H1 (cell line): Measurements from ENCODE around the gene ARID1B. TPM values are rescaled to one million over a fixed set of nuclear protein-coding genes. Genes with fewer than 3 reads are reported as not detected.

Experiments used
- CTCF ChIA-PET: fragments of 300-600 bp; sonication (Branson Sonifier 250); formaldehyde crosslinking; loops from one replicate; lab custom pipeline; 2021; ENCODE audit not compliant: partially characterized antibody; lab: Charles Lee
- POLR2A ChIA-PET: fragments of 300-600 bp; sonication (Branson Sonifier 250); formaldehyde crosslinking; loops from one replicate; lab custom pipeline; 2021; ENCODE audit warnings: inconsistent platforms; ENCODE audit not compliant: partially characterized antibody; lab: Charles Lee
- DNase-seq, 2 experiments: peaks; one replicate each; pipeline versions ENCODE4 v3.0.0 to v3.0.0-alpha.2; 2010 to 2022; ENCODE audit warnings: low spot score in 2 of 2, low read depth in 1 of 2, mixed read lengths in 1 of 2
- FAIRE-seq: peaks from 2 replicates; lab custom pipeline; 2011; peaks lifted over from hg19 to GRCh38; lab: Jason Lieb, UNC
- H2AFZ ChIP-seq: 2 replicates; pipeline ENCODE4 v1.8.1; 2012; ENCODE audit warnings: low read length, inconsistent platforms
- H2AK5ac ChIP-seq: 2 replicates; pipeline ENCODE4 v1.6.1; 2013; ENCODE audit warnings: low read depth, low read length
- H2BK120ac ChIP-seq: replicated peaks from 2 replicates; pipeline ENCODE3; 2013; ENCODE audit warnings: low read depth, low read length, inconsistent platforms
- H2BK12ac ChIP-seq: 2 replicates; pipeline ENCODE4 v1.6.1; 2013; ENCODE audit warnings: low read depth, low read length
- H2BK15ac ChIP-seq: 2 replicates; pipeline ENCODE4 v1.6.1; 2013; ENCODE audit warnings: low read length
- H2BK20ac ChIP-seq: 2 replicates; pipeline ENCODE4 v1.6.1; 2013; ENCODE audit warnings: low read length
- H2BK5ac ChIP-seq: 2 replicates; pipeline ENCODE4 v1.6.1; 2013; ENCODE audit warnings: low read depth, low read length
- H3K14ac ChIP-seq: 2 replicates; pipeline ENCODE4 v1.6.1; 2013; ENCODE audit warnings: inconsistent platforms; ENCODE audit not compliant: insufficient read length
- H3K18ac ChIP-seq: 2 replicates; pipeline ENCODE4 v1.6.1; 2013; ENCODE audit warnings: low read length; ENCODE audit errors: extremely low read depth
- H3K23ac ChIP-seq: 2 replicates; pipeline ENCODE4 v1.6.1; 2013; ENCODE audit warnings: inconsistent platforms; ENCODE audit not compliant: insufficient read length
- H3K23me2 ChIP-seq: 2 replicates; pipeline ENCODE4 v1.6.1; 2013; ENCODE audit warnings: low read depth, low read length
- H3K27ac ChIP-seq: 2 replicates; pipeline ENCODE4 v1.6.1; 2011; ENCODE audit warnings: low read depth, low read length, inconsistent platforms
- H3K27me3 ChIP-seq, 4 experiments: replicated peaks in 1 of 4; 1 replicate in 1 of 4; 2 replicates in 3 of 4; pipeline versions ENCODE4 v1.6.1 to v1.8.1; 2011 to 2013; ENCODE audit warnings: low read length in 3 of 4, mild to moderate bottlenecking in 3 of 4, inconsistent platforms in 2 of 4, mixed read lengths in 2 of 4, moderate library complexity in 1 of 4; ENCODE audit not compliant: control insufficient read depth in 3 of 4, insufficient read depth in 3 of 4; ENCODE audit errors: extremely low read depth in 1 of 4
- H3K36me3 ChIP-seq, 4 experiments: 2 replicates each; pipeline versions ENCODE4 v1.6.1 to v1.8.1; 2011 to 2013; ENCODE audit warnings: mild to moderate bottlenecking in 4 of 4, low read length in 3 of 4, moderate library complexity in 2 of 4, control low read depth in 1 of 4, inconsistent platforms in 1 of 4; ENCODE audit not compliant: insufficient read depth in 4 of 4, control insufficient read depth in 2 of 4
- H3K4ac ChIP-seq: replicated peaks from 2 replicates; pipeline ENCODE3; 2013; ENCODE audit warnings: low read length, low read depth, mixed read lengths, inconsistent platforms; ENCODE audit not compliant: insufficient read length
- H3K4me1 ChIP-seq, 4 experiments: replicated peaks in 1 of 4; 1 replicate in 1 of 4; 2 replicates in 3 of 4; pipeline versions ENCODE4 v1.6.1 to v1.8.1; 2011 to 2013; ENCODE audit warnings: low read length in 3 of 4, inconsistent platforms in 2 of 4, mixed read lengths in 1 of 4; ENCODE audit not compliant: insufficient read depth in 4 of 4, control insufficient read depth in 3 of 4
- H3K4me2 ChIP-seq, 2 experiments: 2 replicates each; pipeline versions ENCODE4 v1.6.1 to v1.8.1; 2011 to 2013; ENCODE audit warnings: low read depth in 2 of 2, low read length in 2 of 2, control low read depth in 1 of 2, inconsistent platforms in 1 of 2, mild to moderate bottlenecking in 1 of 2; ENCODE audit not compliant: insufficient read depth in 1 of 2
- H3K4me3 ChIP-seq, 4 experiments: fragments of 200-600, 300-600 bp in 1 of 4; sonication (generic), shearing (Covaris generic), sonication (Bioruptor Twin) in 1 of 4; 2 replicates each; pipeline versions ENCODE4 v1.5.1 to v1.8.1; 2011 to 2016; ENCODE audit warnings: low read length in 4 of 4, low read depth in 3 of 4, control low read depth in 2 of 4, inconsistent platforms in 2 of 4, mild to moderate bottlenecking in 2 of 4, mixed read lengths in 1 of 4, moderate library complexity in 1 of 4; ENCODE audit not compliant: insufficient read depth in 2 of 4; ENCODE audit errors: extremely low read depth in 1 of 4
- H3K56ac ChIP-seq: replicated peaks from 2 replicates; pipeline ENCODE3; 2013; ENCODE audit warnings: low read depth, mild to moderate bottlenecking, mixed read lengths, low read length, inconsistent platforms; ENCODE audit not compliant: insufficient read length
- H3K79me1 ChIP-seq: 2 replicates; pipeline ENCODE4 v1.6.1; 2013; ENCODE audit warnings: low read depth, low read length, control low read depth
- H3K79me2 ChIP-seq, 2 experiments: 2 replicates each; pipeline versions ENCODE4 v1.6.1 to v1.8.1; 2012 to 2013; ENCODE audit warnings: low read length in 2 of 2, mild to moderate bottlenecking in 2 of 2, inconsistent platforms in 1 of 2; ENCODE audit not compliant: insufficient read depth in 2 of 2, control insufficient read depth in 1 of 2
- H3K9ac ChIP-seq, 4 experiments: replicated peaks in 1 of 4; 1 replicate in 1 of 4; 2 replicates in 3 of 4; pipeline versions ENCODE4 v1.6.1 to v1.8.1; 2011 to 2013; ENCODE audit warnings: low read depth in 3 of 4, low read length in 3 of 4, control low read depth in 2 of 4, mild to moderate bottlenecking in 2 of 4, moderate library complexity in 2 of 4, inconsistent platforms in 1 of 4; ENCODE audit errors: extremely low read depth in 1 of 4
- H3K9me3 ChIP-seq, 2 experiments: 2 replicates each; pipeline versions ENCODE4 v1.6.1 to v1.8.1; 2012 to 2013; ENCODE audit warnings: mild to moderate bottlenecking in 2 of 2, moderate library complexity in 2 of 2, control low read depth in 1 of 2, inconsistent platforms in 1 of 2, low read depth in 1 of 2, low read length in 1 of 2, mixed read lengths in 1 of 2; ENCODE audit not compliant: insufficient read depth in 2 of 2
- H4K20me1 ChIP-seq, 2 experiments: replicated peaks in 1 of 2; 2 replicates each; pipeline versions ENCODE3 to v1.8.1; 2011 to 2013; ENCODE audit warnings: inconsistent platforms in 2 of 2, low read length in 2 of 2, mild to moderate bottlenecking in 1 of 2; ENCODE audit not compliant: insufficient read depth in 2 of 2, control insufficient read depth in 1 of 2
- H4K5ac ChIP-seq: 2 replicates; pipeline ENCODE4 v1.6.1; 2013; ENCODE audit warnings: low read length, low read depth, mixed read lengths, inconsistent platforms; ENCODE audit not compliant: insufficient read length
- H4K8ac ChIP-seq: 2 replicates; pipeline ENCODE4 v1.8.0; 2013; ENCODE audit warnings: mild to moderate bottlenecking, moderate library complexity, low read length, inconsistent platforms; ENCODE audit not compliant: insufficient read depth; ENCODE audit errors: extremely low read depth
- H4K91ac ChIP-seq: replicated peaks from 2 replicates; pipeline ENCODE3; 2013; ENCODE audit warnings: low read length, mixed read lengths, inconsistent platforms; ENCODE audit not compliant: insufficient read length
- BACH1 ChIP-seq: IDR thresholded peaks from 2 replicates; pipeline ENCODE4 v1.6.1; 2012; ENCODE audit warnings: low read length, improper control_type of control experiment
- EP300 ChIP-seq, 2 experiments: IDR thresholded peaks; 1 replicate in 1 of 2; 2 replicates in 1 of 2; pipeline ENCODE4 v1.6.1; 2011 to 2012; ENCODE audit warnings: low read depth in 2 of 2, low read length in 2 of 2, mild to moderate bottlenecking in 2 of 2, borderline replicate concordance in 1 of 2, inconsistent platforms in 1 of 2, moderate library complexity in 1 of 2
- JUND ChIP-seq: IDR thresholded peaks from 2 replicates; pipeline ENCODE4 v1.6.1; 2011; ENCODE audit warnings: mild to moderate bottlenecking, improper control_type of control experiment, low read length
- KDM1A ChIP-seq: fragments of 200-600, 300-600 bp; sonication (generic); IDR thresholded peaks from 2 replicates; pipeline ENCODE4 v1.7.1; 2016; ENCODE audit warnings: mild to moderate bottlenecking, low read length, borderline replicate concordance
- MAFK ChIP-seq: IDR thresholded peaks from 2 replicates; pipeline ENCODE4 v1.6.1; 2012; ENCODE audit warnings: low read depth, mild to moderate bottlenecking, improper control_type of control experiment, low read length
- PHF8 ChIP-seq: fragments of 200-600 bp; sonication (generic); conservative IDR thresholded peaks from 2 replicates; pipeline ENCODE4 v1.7.1; 2012; ENCODE audit warnings: low read depth, mild to moderate bottlenecking, inconsistent platforms, low read length, moderate library complexity
- POLR2A ChIP-seq, 2 experiments: IDR thresholded peaks; 1 replicate in 1 of 2; 2 replicates in 1 of 2; pipeline ENCODE4 v1.6.1; 2011; ENCODE audit warnings: low read depth in 2 of 2, low read length in 2 of 2, mild to moderate bottlenecking in 2 of 2; ENCODE audit errors: control extremely low read depth in 1 of 2
- POLR2AphosphoS5 ChIP-seq: IDR thresholded peaks from 2 replicates; pipeline ENCODE4 v1.6.1; 2011; ENCODE audit warnings: low read depth, low read length
- POU5F1 ChIP-seq: IDR thresholded peaks from 2 replicates; pipeline ENCODE4 v1.6.1; 2011; ENCODE audit warnings: low read depth, mild to moderate bottlenecking, low read length, moderate library complexity
- SAP30 ChIP-seq: fragments of 300-600 bp; sonication (generic); IDR thresholded peaks from 2 replicates; pipeline ENCODE4 v1.7.1; 2012; ENCODE audit warnings: low read length, moderate library complexity, mild to moderate bottlenecking, inconsistent platforms; ENCODE audit not compliant: insufficient read depth, insufficient replicate concordance
- SP4 ChIP-seq: IDR thresholded peaks from 2 replicates; pipeline ENCODE4 v1.6.1; 2012; ENCODE audit warnings: low read length, inconsistent platforms
- SUZ12 ChIP-seq: fragments of 200-600 bp; sonication (generic); IDR thresholded peaks from 2 replicates; pipeline ENCODE4 v1.6.1; 2012; ENCODE audit warnings: mild to moderate bottlenecking, inconsistent platforms, low read length, moderate library complexity, mixed read lengths
- TBP ChIP-seq: IDR thresholded peaks from 2 replicates; pipeline ENCODE4 v1.6.1; 2011; ENCODE audit warnings: low read depth, low read length, improper control_type of control experiment
- YY1 ChIP-seq: IDR thresholded peaks from 2 replicates; pipeline ENCODE4 v1.6.1; 2011; ENCODE audit warnings: low read depth, mild to moderate bottlenecking, low read length
- WGBS, 2 experiments: shearing (Covaris generic) in 1 of 2; methylation state at CpG; one replicate each; pipeline versions ENCODE4 v1.1.6 to v1.1.7; 2013 to 2015; ENCODE audit warnings: low lambda C conversion rate in 2 of 2, mixed read lengths in 2 of 2, inconsistent platforms in 1 of 2, low coverage in 1 of 2, missing lambda C conversion rate in 1 of 2; ENCODE audit not compliant: insufficient replicate concordance in 2 of 2, insufficient coverage in 1 of 2, insufficient read length in 1 of 2; ENCODE audit errors: extremely low coverage in 1 of 2, missing lambda C conversion rate in 1 of 2; 5-methylcytosine and 5-hydroxymethylcytosine counted together
- polyA plus RNA-seq, 7 experiments: library from polyadenylated mRNA; depleted of rRNA in 3 of 7; stranded (reverse) in 5 of 7; unstranded in 2 of 7; fragments of >200 nt in 5 of 7; fragments of 200-250 nt in 2 of 7; gene quantifications; 1 replicate in 5 of 7; 2 replicates in 1 of 7; 4 replicates in 1 of 7; pipeline versions ENCODE4 v1.2.1 to v1.2.3, GENCODE V29; 2011 to 2013; ENCODE audit warnings: missing spikeins in 2 of 7, mixed read lengths in 2 of 7
- total RNA-seq: library from RNA; stranded (reverse); fragmentation: NEBNext Ultra II Directional; extraction: Animal tissue kit (Norgen Biotek cat#: 25700); gene quantifications from 2 replicates; pipeline ENCODE4 v1.2.1, GENCODE V29; 2021
- TF ChIP-seq, protein P1 (sequence below): IDR thresholded peaks from 2 replicates; pipeline ENCODE4 v1.6.1; 2011; ENCODE audit warnings: low read depth, mild to moderate bottlenecking, low read length; ENCODE audit not compliant: insufficient read depth

ARID1B gene
- total and polyA plus RNA-seq, 2 of the 8 experiments (the other 6 are each of a cell fraction or from before 2014, with no cell fraction given): 24.3 to 70.3 TPM

DNA sequence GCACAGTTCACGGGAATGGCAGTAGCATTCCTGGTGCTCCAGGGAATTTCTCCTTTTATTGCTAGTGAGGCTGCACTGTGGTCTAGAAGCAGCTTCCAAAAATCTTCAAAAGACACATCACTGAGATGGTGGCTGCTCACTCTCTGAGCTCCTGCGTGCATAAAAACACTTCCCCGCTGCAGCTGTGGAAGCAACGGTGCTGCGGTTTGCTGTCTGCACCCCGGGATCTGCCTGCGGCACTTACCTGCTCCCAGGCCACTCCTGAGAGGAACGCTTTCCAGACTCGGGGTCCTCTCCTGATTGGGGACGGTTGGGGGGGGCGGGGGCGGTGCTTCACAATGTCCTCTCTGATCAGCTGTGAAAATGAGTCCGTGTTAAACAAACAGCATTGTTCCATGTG is 468.3 kb downstream of the ARID1B start:
- Histone ChIP-seq H4K20me1 (no peaks in the 10 kb centered on the region), H3K4me2 (no peak overlapping the region), H3K36me3 (no peaks in the 10 kb centered on the region), H3K56ac (no peak overlapping the region), H2BK12ac (no peak overlapping the region), H2BK5ac (no peak overlapping the region), H3K27ac (no peak overlapping the region), H2AK5ac (no peak overlapping the region), H3K79me1 (no peaks in the 10 kb centered on the region), H3K23ac (no peak overlapping the region), H3K23me2 (no peaks in the 10 kb centered on the region), H3K27me3 (no peaks in the 10 kb centered on the region), H3K4me3 (no peak overlapping the region), H2BK20ac (no peak overlapping the region), H3K14ac (no peak overlapping the region), H3K4ac (no peak overlapping the region), H2BK15ac (no peak overlapping the region), H3K4me1 (peaks cover 0 to 8% (median 2%) of the 10 kb centered on the region in 4 experiments; a peak in 4 of 7 replicates), H2BK120ac (no peak overlapping the region), H3K9me3 (peaks cover 0 to 2% of the 10 kb centered on the region in 2 experiments; a peak in 2 of 4 replicates), H3K9ac (no peak overlapping the region), H4K91ac (no peak overlapping the region), H4K5ac (no peak overlapping the region), H4K8ac (no peak overlapping the region; the same call in 1 of the 2 replicates), H2AFZ (no peak overlapping the region), H3K79me2 (no peaks in the 10 kb centered on the region), H3K18ac (no peak overlapping the region)
- POLR2A ChIA-PET: interaction anchor here (1.1 kb wide), 1 partner anchor 10 kb away, joined by 3 read pairs; no protein-coding TSS in a partner anchor
- FAIRE-seq: no peak
- no peak for DNase-seq
- 71% methylated on average over 12 of the region's 13 CpGs; no CpG with 5 or more reads in 1 of the 2 experiments for WGBS, 2 experiments
- CTCF ChIA-PET: interaction anchor here (0.7 to 1.7 kb wide), 7 partner anchors 8 to 52 kb away, joined by 3 to 4 read pairs (median 3); no protein-coding TSS in a partner anchor
- TF ChIP-seq POLR2A (IDR thresholded peaks at IDR 0.05; ENCODE audit: control extremely low read depth in 1 of 2, low read depth in 2 of 2, low read length in 2 of 2): no peak
- no peak for TF ChIP-seq JUND
- no peak for TF ChIP-seq TBP
- TF ChIP-seq PHF8: no peak
- TF ChIP-seq KDM1A: no peak
- TF ChIP-seq, protein P1, sequence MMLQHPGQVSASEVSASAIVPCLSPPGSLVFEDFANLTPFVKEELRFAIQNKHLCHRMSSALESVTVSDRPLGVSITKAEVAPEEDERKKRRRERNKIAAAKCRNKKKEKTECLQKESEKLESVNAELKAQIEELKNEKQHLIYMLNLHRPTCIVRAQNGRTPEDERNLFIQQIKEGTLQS: no peak
- no peak for TF ChIP-seq SAP30
- TF ChIP-seq SUZ12: no peak
- no peak for TF ChIP-seq SP4
- TF ChIP-seq EP300 (IDR thresholded peaks at IDR 0.05; ENCODE audit: borderline replicate concordance in 1 of 2, low read depth in 2 of 2, low read length in 2 of 2): no peak
- TF ChIP-seq POU5F1: no peak
- no peak for TF ChIP-seq BACH1
- TF ChIP-seq YY1: no peak
- no peak for TF ChIP-seq MAFK
- no peak for TF ChIP-seq POLR2AphosphoS5
